Adipocyte (in vitro differentiated cells): ENCODE data around the gene USF1.
A peak's percentile ranks its signal among the peaks of the same experiment; 100 is the strongest.

Experiments used
- DNase-seq: peaks from one replicate; pipeline ENCODE4 v3.0.0-alpha.2; 2015; ENCODE audit warnings: low read depth
- H3K27me3 ChIP-seq: replicated peaks from 2 replicates; pipeline ENCODE4 v1.7.0; 2013; ENCODE audit warnings: mild to moderate bottlenecking, low read length, moderate library complexity; ENCODE audit not compliant: control insufficient read depth, insufficient read depth
- H3K36me3 ChIP-seq: 2 replicates; pipeline ENCODE4 v1.7.0; 2013; ENCODE audit warnings: low read length, mild to moderate bottlenecking, moderate library complexity; ENCODE audit not compliant: control insufficient read depth, insufficient read depth, severe bottlenecking
- H3K4me1 ChIP-seq: 2 replicates; pipeline ENCODE4 v1.7.0; 2013; ENCODE audit warnings: mild to moderate bottlenecking, low read length, moderate library complexity; ENCODE audit not compliant: control insufficient read depth, insufficient read depth
- H3K4me3 ChIP-seq: 2 replicates; pipeline ENCODE4 v1.7.0; 2013; ENCODE audit warnings: mild to moderate bottlenecking, low read length, moderate library complexity
- H3K9ac ChIP-seq: 2 replicates; pipeline ENCODE4 v1.7.0; 2013; ENCODE audit warnings: mild to moderate bottlenecking, low read length, moderate library complexity
- H3K9me3 ChIP-seq: 2 replicates; pipeline ENCODE4 v1.7.0; 2013; ENCODE audit warnings: mild to moderate bottlenecking, low read length, moderate library complexity; ENCODE audit not compliant: control insufficient read depth

Gene USF1

GRCh38 chr1:161013488-161014230, 32.1 kb downstream of the USF1 start:
- Histone ChIP-seq H3K4me3 (peak overlapping the region; percentile 45), H3K4me1 (peaks cover 28% of the 10 kb centered on the region), H3K9ac (peak overlapping the region; percentile 52), H3K9me3 (no peaks in the 10 kb centered on the region), H3K27me3 (no peaks in the 10 kb centered on the region), H3K36me3 (no peaks in the 10 kb centered on the region)
- DNase-seq: peak; percentile 55

GRCh38 chr1:161013131-161013487, 32.7 kb downstream of the USF1 start:
- no peaks in the 10 kb centered on the region for H3K9me3 ChIP-seq
- H3K9ac ChIP-seq: peak overlapping the region; percentile 52
- H3K27me3 ChIP-seq: no peaks in the 10 kb centered on the region
- H3K36me3 ChIP-seq: no peaks in the 10 kb centered on the region
- no peak for DNase-seq
- peaks cover 32% of the 10 kb centered on the region for H3K4me1 ChIP-seq
- peak overlapping the region; percentile 41 for H3K4me3 ChIP-seq

- Histone ChIP-seq H3K9ac (no peak overlapping the region), H3K4me1 (peaks cover 32% of the 10 kb centered on the region), H3K9me3 (no peaks in the 10 kb centered on the region), H3K27me3 (no peaks in the 10 kb centered on the region), H3K36me3 (no peaks in the 10 kb centered on the region), H3K4me3 (no peak overlapping the region)
- DNase-seq: no peak
These were observed 33.4 kb downstream of the USF1 start for GRCh38 chr1:161012420-161012819.

- H3K4me3 ChIP-seq: no peak overlapping the region
- no peak for DNase-seq
- H3K9me3 ChIP-seq: no peaks in the 10 kb centered on the region
- no peaks in the 10 kb centered on the region for H3K36me3 ChIP-seq
- no peak overlapping the region for H3K9ac ChIP-seq
- peaks cover 30% of the 10 kb centered on the region for H3K4me1 ChIP-seq
- H3K27me3 ChIP-seq: no peaks in the 10 kb centered on the region
These were observed 36.1 kb downstream of the USF1 start for GRCh38 chr1:161009602-161010211.

- peaks cover 25% of the 10 kb centered on the region for H3K4me1 ChIP-seq
- H3K36me3 ChIP-seq: no peaks in the 10 kb centered on the region
- H3K9ac ChIP-seq: no peak overlapping the region
- peak; percentile 89 for DNase-seq
- no peak overlapping the region for H3K4me3 ChIP-seq
- H3K27me3 ChIP-seq: no peaks in the 10 kb centered on the region
- no peaks in the 10 kb centered on the region for H3K9me3 ChIP-seq
These were observed 36.8 kb downstream of the USF1 start for GRCh38 chr1:161008869-161009510.

GRCh38 chr1:161007369-161007768, 38.4 kb downstream of the USF1 start:
- no peaks in the 10 kb centered on the region for H3K27me3 ChIP-seq
- peaks cover 13% of the 10 kb centered on the region for H3K4me1 ChIP-seq
- no peak for DNase-seq
- no peak overlapping the region for H3K4me3 ChIP-seq
- no peak overlapping the region for H3K9ac ChIP-seq
- no peaks in the 10 kb centered on the region for H3K36me3 ChIP-seq
- no peaks in the 10 kb centered on the region for H3K9me3 ChIP-seq

- Histone ChIP-seq H3K4me1 (peaks cover 13% of the 10 kb centered on the region), H3K4me3 (no peak overlapping the region), H3K36me3 (no peaks in the 10 kb centered on the region), H3K9ac (no peak overlapping the region), H3K27me3 (no peaks in the 10 kb centered on the region), H3K9me3 (no peaks in the 10 kb centered on the region)
- DNase-seq: no peak
These were observed 39.2 kb downstream of the USF1 start for GRCh38 chr1:161006563-161006962.

- Histone ChIP-seq H3K4me1 (peaks cover 7% of the 10 kb centered on the region), H3K9me3 (no peaks in the 10 kb centered on the region), H3K4me3 (no peak overlapping the region), H3K36me3 (peaks cover 12% of the 10 kb centered on the region), H3K27me3 (no peaks in the 10 kb centered on the region), H3K9ac (no peak overlapping the region)
- peak; percentile 46 for DNase-seq
These were observed 44.3 kb downstream of the USF1 start for GRCh38 chr1:161001525-161001924.

GRCh38 chr1:161000736-161001480, 44.9 kb downstream of the USF1 start:
- H3K27me3 ChIP-seq: no peaks in the 10 kb centered on the region
- H3K4me1 ChIP-seq: peaks cover 7% of the 10 kb centered on the region
- no peak for DNase-seq
- no peaks in the 10 kb centered on the region for H3K9me3 ChIP-seq
- no peak overlapping the region for H3K9ac ChIP-seq
- H3K4me3 ChIP-seq: no peak overlapping the region
- peaks cover 12% of the 10 kb centered on the region for H3K36me3 ChIP-seq

GRCh38 chr1:160999376-160999775, 46.4 kb downstream of the USF1 start:
- no peak overlapping the region for H3K4me3 ChIP-seq
- H3K9ac ChIP-seq: no peak overlapping the region
- H3K36me3 ChIP-seq: peaks cover 12% of the 10 kb centered on the region
- H3K4me1 ChIP-seq: peaks cover 9% of the 10 kb centered on the region
- H3K9me3 ChIP-seq: no peaks in the 10 kb centered on the region
- no peak for DNase-seq
- H3K27me3 ChIP-seq: no peaks in the 10 kb centered on the region
